PC-3 (cell line): Measurements from ENCODE around the gene ICA1L. TPM values are rescaled to one million over a fixed set of nuclear protein-coding genes. Genes with fewer than 3 reads are reported as not detected.

Experiments used
- ATAC-seq: fragments of 200-7000 bp; cut with Tn5 transposase; 2 replicates; pipeline ENCODE4 v1.9.1; 2020; ENCODE audit warnings: mild to moderate bottlenecking, moderate library complexity
- BruUV-seq: library from RNA; stranded (reverse); fragments of 400-500 nt; replicated peaks from 2 replicates; lab custom pipeline; 2021; lab: Mats Ljungman, UMichigan
- CTCF ChIA-PET: fragments of 300-600 bp; sonication (Branson Sonifier 250); formaldehyde crosslinking; loops from one replicate; lab custom pipeline; 2022; ENCODE audit warnings: antibody characterized with exemption; lab: Charles Lee
- POLR2A ChIA-PET: fragments of 300-600 bp; sonication (Branson Sonifier 250); formaldehyde crosslinking; loops from one replicate; lab custom pipeline; 2022; ENCODE audit warnings: antibody characterized with exemption; ENCODE audit not compliant: unreplicated experiment; lab: Charles Lee
- DNase-seq: peaks from one replicate; pipeline ENCODE4 v3.0.0-alpha.2; 2015
- H2AFZ ChIP-seq: fragments of 300-600 bp; sonication (generic); 2 replicates; pipeline ENCODE4 v1.6.0; 2016; ENCODE audit warnings: antibody characterized with exemption, low read length
- H3F3A ChIP-seq: fragments of 300-600 bp; sonication (generic); one replicate; pipeline ENCODE4 v1.6.0; 2017; ENCODE audit warnings: antibody characterized with exemption, low read length, control low read depth, mild to moderate bottlenecking; ENCODE audit not compliant: unreplicated experiment
- H3K27ac ChIP-seq: fragments of 300-600 bp; sonication (generic); 2 replicates; pipeline ENCODE4 v1.5.1; 2016; ENCODE audit warnings: mild to moderate bottlenecking, low read length
- H3K27me3 ChIP-seq: fragments of 300-600 bp; sonication (generic); 2 replicates; pipeline ENCODE4 v1.6.1; 2016; ENCODE audit warnings: low read length, mixed read lengths
- H3K36me3 ChIP-seq: fragments of 300-600 bp; sonication (generic); 2 replicates; pipeline ENCODE4 v1.6.1; 2016; ENCODE audit warnings: low read depth, mixed run types, low read length, mixed read lengths
- H3K4me1 ChIP-seq: fragments of 300-600 bp; sonication (generic); 2 replicates; pipeline ENCODE4 v1.5.1; 2016; ENCODE audit warnings: low read length; ENCODE audit not compliant: insufficient read depth
- H3K4me2 ChIP-seq: fragments of 300-600 bp; sonication (generic); 2 replicates; pipeline ENCODE4 v1.6.0; 2016; ENCODE audit warnings: low read length
- H3K4me3 ChIP-seq: fragments of 300-600 bp; sonication (generic); 2 replicates; pipeline ENCODE4 v1.5.1; 2016; ENCODE audit warnings: mild to moderate bottlenecking, low read length, mixed read lengths
- H3K79me2 ChIP-seq: fragments of 300-600 bp; sonication (generic); 2 replicates; pipeline ENCODE4 v1.6.1; 2017; ENCODE audit warnings: low read length, mixed read lengths
- H3K9ac ChIP-seq: fragments of 300-600 bp; sonication (generic); 2 replicates; pipeline ENCODE4 v1.6.0; 2016; ENCODE audit warnings: mild to moderate bottlenecking, low read length
- H3K9me2 ChIP-seq: fragments of 300-600 bp; sonication (generic); replicated peaks from 2 replicates; pipeline ENCODE4 v1.6.1; 2016; ENCODE audit warnings: mixed run types, low read length, mixed read lengths
- H3K9me3 ChIP-seq: fragments of 300-600 bp; sonication (generic); 2 replicates; pipeline ENCODE4 v1.6.1; 2016; ENCODE audit warnings: low read length, mixed read lengths
- H4K20me1 ChIP-seq: fragments of 300-600 bp; sonication (generic); 2 replicates; pipeline ENCODE4 v1.6.1; 2016; ENCODE audit warnings: low read length, mixed read lengths
- CTCF ChIP-seq: fragments of 300-600 bp; sonication (generic); conservative IDR thresholded peaks from 2 replicates; pipeline ENCODE4 v1.5.1; 2017; ENCODE audit warnings: antibody characterized with exemption, low read depth, mild to moderate bottlenecking, low read length
- EZH2 ChIP-seq: fragments of 300-600 bp; sonication (generic); IDR thresholded peaks from one replicate; pipeline ENCODE4 v1.6.1; 2017; ENCODE audit warnings: antibody characterized with exemption, mild to moderate bottlenecking, low read length; ENCODE audit not compliant: unreplicated experiment
- EZH2phosphoT487 ChIP-seq: fragments of 300-600 bp; sonication (generic); IDR thresholded peaks from 2 replicates; pipeline ENCODE4 v1.6.1; 2018; ENCODE audit warnings: mild to moderate bottlenecking, antibody characterized with exemption, low read length, borderline replicate concordance
- intact Hi-C: fragments of 100-400 bp; cut with micrococcal nuclease; formaldehyde crosslinking; loops from 2 replicates; pipeline ENCODE4 v1.9.0; 2023
- total RNA-seq: library from RNA; depleted of rRNA; stranded (reverse); fragments of >200 nt; gene quantifications from 2 replicates; pipeline ENCODE4 v1.2.3, GENCODE V29; 2014

ICA1L gene
- total RNA-seq, 1 experiment from 2014 or later = 2.5 TPM

GRCh38 chr2:202831242-202832220 lies 40.0 kb downstream of the ICA1L start:
- Histone ChIP-seq H3K79me2 (no peaks in the 10 kb centered on the region), H3K9me2 (no peaks in the 10 kb centered on the region), H3K27ac (no peak overlapping the region), H3K4me3 (peak overlapping the region; percentile 38), H4K20me1 (no peaks in the 10 kb centered on the region), H3K9me3 (no peaks in the 10 kb centered on the region), H3F3A (no peaks in the 10 kb centered on the region), H2AFZ (peak overlapping the region; percentile 59), H3K4me2 (peak overlapping the region; percentile 62), H3K27me3 (no peaks in the 10 kb centered on the region), H3K36me3 (no peaks in the 10 kb centered on the region), H3K4me1 (peaks cover 6% of the 10 kb centered on the region), H3K9ac (no peak overlapping the region)
- no TSS peak for BruUV-seq
- DNase-seq (peak; percentile 86), ATAC-seq (peak; percentile 97)
- TF ChIP-seq EZH2 (no peak), CTCF (peak; percentile 95)
- intact Hi-C loops = loop anchor here (1.0 to 2.0 kb wide), 4 partner anchors 39 to 324 kb away; no protein-coding TSS in a partner anchor
- ChIA-PET CTCF (interaction anchor here (0.6 to 0.9 kb wide), 4 partner anchors 9 to 1080 kb away, joined by 3 to 4 read pairs (median 4); no protein-coding TSS in a partner anchor), POLR2A (no interaction called here)

- POLR2A ChIA-PET = no interaction called here
- CTCF ChIA-PET = no interaction called here
These were observed 46.7 kb downstream of the ICA1L start for GRCh38 chr2:202824901-202825300.

More at GRCh38 chr2:202824901-202825300, 46.7 kb downstream of the ICA1L start:
- Histone ChIP-seq H3K9ac (no peak overlapping the region), H3K27ac (no peak overlapping the region), H4K20me1 (no peaks in the 10 kb centered on the region), H3K36me3 (no peaks in the 10 kb centered on the region), H3K4me3 (no peak overlapping the region), H2AFZ (no peak overlapping the region), H3F3A (no peaks in the 10 kb centered on the region), H3K79me2 (no peaks in the 10 kb centered on the region), H3K9me2 (no peaks in the 10 kb centered on the region), H3K27me3 (no peaks in the 10 kb centered on the region), H3K9me3 (no peaks in the 10 kb centered on the region), H3K4me2 (no peak overlapping the region), H3K4me1 (no peaks in the 10 kb centered on the region; the same call in 1 of the 2 replicates)
- TF ChIP-seq CTCF (no peak), EZH2phosphoT487 (no peak), EZH2 (no peak)
- DNase-seq = no peak
- intact Hi-C loops = no loop called here
- ATAC-seq = no peak
- BruUV-seq = no TSS peak
